Heart right ventricle (tissue), 16 donors: ENCODE data around the gene APOM. TPM values are rescaled to one million over a fixed set of nuclear protein-coding genes. Genes with fewer than 3 reads are reported as not detected.

Experiments
- ATAC-seq, 8 donors: fragments of 200-7000 bp; cut with Tn5 transposase; one replicate each; pipeline ENCODE4 v1.9.1; 2020; ENCODE audit warnings: mild to moderate bottlenecking in 8 of 8, moderate library complexity in 8 of 8, moderate number of reproducible peaks in 1 of 8
- DNase-seq, 2 donors: peaks; one replicate each; pipeline ENCODE4 v3.0.0-alpha.2; 2020
- H3K27ac ChIP-seq, 10 donors: fragments of 200-600 bp; sonication (generic) in 2 of 10; one replicate each; pipeline versions ENCODE4 v1.5.0 to v1.8.0; 2020 to 2022; ENCODE audit warnings: mild to moderate bottlenecking in 3 of 10
- H3K27me3 ChIP-seq, 7 donors: fragments of 200-600 bp; one replicate each; pipeline ENCODE4 v1.8.0; 2021 to 2022; ENCODE audit warnings: mild to moderate bottlenecking in 2 of 7
- H3K36me3 ChIP-seq, 9 donors: fragments of 200-600 bp; sonication (generic) in 1 of 9; one replicate each; pipeline versions ENCODE4 v1.5.0 to v1.8.0; 2020 to 2022; ENCODE audit warnings: mild to moderate bottlenecking in 2 of 9
- H3K4me1 ChIP-seq, 9 donors: fragments of 200-600 bp; sonication (generic) in 1 of 9; one replicate each; pipeline versions ENCODE4 v1.5.0 to v1.8.0; 2020 to 2022; ENCODE audit warnings: mild to moderate bottlenecking in 4 of 9
- H3K4me3 ChIP-seq, 10 donors: fragments of 200-600 bp; sonication (generic) in 2 of 10; one replicate each; pipeline versions ENCODE4 v1.5.0 to v1.8.0; 2020 to 2022; ENCODE audit warnings: mild to moderate bottlenecking in 7 of 10, moderate library complexity in 2 of 10
- H3K9me3 ChIP-seq, 11 donors: fragments of 200-600 bp in 10 of 11; sonication (generic) in 2 of 11; one replicate each; pipeline versions ENCODE4 v1.5.0 to v1.8.0; 2013 to 2022; ENCODE audit warnings: mild to moderate bottlenecking in 2 of 11, control low read depth in 1 of 11, moderate library complexity in 1 of 11
- WGBS, 2 donors: extraction: QIAGEN DNeasy Blood & Tissue Kit; methylation state at CpG; one replicate each; pipeline ENCODE4 v1.1.7; 2013; ENCODE audit warnings: inconsistent platforms in 1 of 2; 5-methylcytosine and 5-hydroxymethylcytosine counted together
- intact Hi-C, 10 donors: fragments of 100-400 bp; cut with DNase I; formaldehyde crosslinking; loops; one replicate each; pipeline versions ENCODE4 v1.11.1 to v1.14.2; 2022
- long read RNA-seq, 3 donors: library from polyadenylated mRNA; unstranded; transcript quantifications; one replicate each; pipeline ENCODE4 v2.0.0, GENCODE V29; 2020 to 2021
- polyA plus RNA-seq, 2 donors: library from polyadenylated mRNA; stranded (reverse); fragments of 200-250 nt; gene quantifications; one replicate each; pipeline ENCODE4 v1.2.3, GENCODE V29; 2013
- total RNA-seq, 10 donors: library from RNA; stranded (reverse); fragmentation: NEBNext Ultra II Directional in 3 of 10; extraction: Animal tissue kit (Norgen Biotek cat#: 25700) in 3 of 10; gene quantifications; one replicate each; pipeline versions ENCODE4 v1.2.1 to v1.2.4, GENCODE V29; 2021 to 2023
- TF ChIP-seq, protein P1 (sequence below), 9 donors: fragments of 200-600 bp; sonication (generic) in 2 of 9; IDR thresholded peaks; one replicate each; pipeline versions ENCODE4 v1.5.0 to v1.8.0; 2021 to 2022; ENCODE audit warnings: antibody characterized with exemption in 9 of 9, mild to moderate bottlenecking in 5 of 9, moderate library complexity in 1 of 9
- donor health status: Arrhythmogenic right ventricular cardiomyopathy.
- donor health status: ischemic (EF 13 %, LVEDD 7.1; RV severe dilation, severe dysfunction).
- donor health status: healthy with polysubstance abuse.
- donor health status: DM: no; HTN: yes; CAD: no.
- donor health status: DM: no; HTN: no; CAD: no.
- donor health status: ischemic (EF 25% LVEDD 6.9; RV normal size, moderate dysfunction).
- donor health status: ischemic (EF 25% LVEDD 5.7; RV mildly dilated, moderate dysfunction).
- donor health status: healthy.
- donor health status: DM: yes; HTN: yes; CAD: no.
- donor health status: Ischemic cardiomyopathy.
- donor health status: ischemic (EF 35%, LVEDD 5.7; RV mildly dilated, moderate dysfunction).
- donor health status: nonischemic (EF 11% LVEDD 7.7; RV severe dilation, severe dysfunction).
- donor health status: DM: yes; HTN: yes; CAD: no.
- donor health status: PGD.
- donor health status: ischemic (EF 29% LVEDD 5.4; RV normal size, mild dysfunction).
- donor health status: nonischemic (EF 23%, LVEDD 6.1; RV moderate dilation, normal function).

Gene APOM
- 1 to 10 TPM; 1.8 to 3.9 (median 2.5) TPM for total RNA-seq
- polyA plus RNA-seq: 1 to 10 TPM; 3.2 to 7.4 TPM
- long read RNA-seq, donor 1, partial matches to known transcripts: 0 of 1 reads
- long read RNA-seq, donor 1, other reads (novel, unspliced or antisense): 1 of 1 reads
- long read RNA-seq, donor 2, partial matches to known transcripts: 0 of 2 reads
- long read RNA-seq, donor 2, other reads (novel, unspliced or antisense): 2 of 2 reads
- long read RNA-seq, donor 3: 0 reads

DNA sequence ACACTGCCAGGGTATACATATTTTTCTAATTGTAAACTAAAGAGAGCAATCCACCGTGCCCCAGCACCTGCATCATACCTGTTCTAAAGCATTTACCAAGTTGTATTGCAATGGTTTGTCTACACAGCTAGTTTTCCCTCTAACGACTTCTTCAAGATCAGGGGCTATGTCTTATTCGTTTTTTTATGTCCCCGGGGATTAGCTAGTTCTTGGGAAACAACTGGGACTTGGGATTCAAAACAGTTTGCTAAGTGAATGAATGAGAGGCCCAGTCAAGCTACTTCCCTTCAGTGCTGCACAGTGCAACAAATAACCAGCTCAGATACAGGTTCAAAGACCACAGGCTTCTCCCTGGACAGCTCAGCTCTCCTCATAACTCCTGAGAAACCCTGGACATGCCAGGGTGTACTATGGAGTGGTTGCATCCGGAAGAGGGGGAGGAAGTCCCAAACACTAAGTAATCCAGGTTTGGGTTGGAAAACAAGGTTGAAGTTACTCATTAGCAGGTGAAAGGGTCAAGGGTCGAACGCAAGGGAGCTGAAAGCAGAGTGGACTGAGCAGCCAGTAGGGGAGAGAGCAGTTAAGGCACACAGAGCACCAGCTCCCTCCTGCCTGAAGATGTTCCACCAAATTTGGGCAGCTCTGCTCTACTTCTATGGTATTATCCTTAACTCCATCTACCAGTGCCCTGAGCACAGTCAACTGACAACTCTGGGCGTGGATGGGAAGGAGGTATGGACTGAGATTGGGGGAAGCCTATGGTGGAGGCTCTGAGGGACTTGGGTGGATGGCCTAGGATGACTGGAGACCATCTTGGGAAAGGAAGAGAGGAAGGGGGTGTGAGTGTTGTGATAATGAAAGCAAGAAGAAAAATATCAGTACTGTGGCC, at the start of gene APOM:
Gene APOM, plus strand, starts transcription at position 546 of the 889 bp plus-strand sequence. Its CDS starts 73 bp downstream, at position 619.
- no peaks in the 10 kb centered on the region for H3K27me3 ChIP-seq
- H3K9me3 ChIP-seq: no peaks in the 10 kb centered on the region
- no peak within 1 kb of the TSS for H3K4me3 ChIP-seq
- ATAC-seq (no peak), DNase-seq (no peak)
- no peak within 1 kb of the TSS for H3K27ac ChIP-seq
- WGBS, 2 donors: 84 to 86% methylated on average over 8 of the region's 8 CpGs
- peaks cover 0 to 47% (median 0%) of the 10 kb centered on the region in 9 donors for H3K36me3 ChIP-seq
- peaks cover 12 to 63% (median 49%) of the 10 kb centered on the region in 9 donors for H3K4me1 ChIP-seq
- intact Hi-C loops: no loop called here
- TF ChIP-seq, protein P1, sequence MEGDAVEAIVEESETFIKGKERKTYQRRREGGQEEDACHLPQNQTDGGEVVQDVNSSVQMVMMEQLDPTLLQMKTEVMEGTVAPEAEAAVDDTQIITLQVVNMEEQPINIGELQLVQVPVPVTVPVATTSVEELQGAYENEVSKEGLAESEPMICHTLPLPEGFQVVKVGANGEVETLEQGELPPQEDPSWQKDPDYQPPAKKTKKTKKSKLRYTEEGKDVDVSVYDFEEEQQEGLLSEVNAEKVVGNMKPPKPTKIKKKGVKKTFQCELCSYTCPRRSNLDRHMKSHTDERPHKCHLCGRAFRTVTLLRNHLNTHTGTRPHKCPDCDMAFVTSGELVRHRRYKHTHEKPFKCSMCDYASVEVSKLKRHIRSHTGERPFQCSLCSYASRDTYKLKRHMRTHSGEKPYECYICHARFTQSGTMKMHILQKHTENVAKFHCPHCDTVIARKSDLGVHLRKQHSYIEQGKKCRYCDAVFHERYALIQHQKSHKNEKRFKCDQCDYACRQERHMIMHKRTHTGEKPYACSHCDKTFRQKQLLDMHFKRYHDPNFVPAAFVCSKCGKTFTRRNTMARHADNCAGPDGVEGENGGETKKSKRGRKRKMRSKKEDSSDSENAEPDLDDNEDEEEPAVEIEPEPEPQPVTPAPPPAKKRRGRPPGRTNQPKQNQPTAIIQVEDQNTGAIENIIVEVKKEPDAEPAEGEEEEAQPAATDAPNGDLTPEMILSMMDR (IDR thresholded peaks at IDR 0.05): no peak

DNA sequence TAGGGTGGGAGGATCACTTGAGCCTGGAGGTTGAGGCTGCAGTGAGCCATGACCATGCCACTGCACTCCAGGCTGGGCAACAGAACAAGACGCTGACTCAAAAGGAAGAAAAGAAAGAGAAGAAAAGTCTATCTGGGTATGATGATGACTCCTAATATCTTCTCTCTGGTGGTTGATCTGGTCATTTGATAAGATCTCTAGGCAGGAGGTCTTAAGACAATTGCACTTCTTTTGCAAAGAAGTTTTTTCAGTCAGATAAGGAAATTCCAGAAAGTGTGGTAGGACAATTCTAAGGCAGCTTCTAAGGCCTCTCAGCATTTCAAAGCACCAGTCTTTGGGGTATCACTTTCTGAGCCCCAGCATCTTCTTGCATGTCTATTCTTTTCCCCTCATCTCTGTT, 48.4 kb upstream of the APOM start:
- whole genome bisulfite sequencing, 2 donors: 88 to 93% methylated on average over 1 of the region's 1 CpG
- intact Hi-C loops: no loop called here

DNA sequence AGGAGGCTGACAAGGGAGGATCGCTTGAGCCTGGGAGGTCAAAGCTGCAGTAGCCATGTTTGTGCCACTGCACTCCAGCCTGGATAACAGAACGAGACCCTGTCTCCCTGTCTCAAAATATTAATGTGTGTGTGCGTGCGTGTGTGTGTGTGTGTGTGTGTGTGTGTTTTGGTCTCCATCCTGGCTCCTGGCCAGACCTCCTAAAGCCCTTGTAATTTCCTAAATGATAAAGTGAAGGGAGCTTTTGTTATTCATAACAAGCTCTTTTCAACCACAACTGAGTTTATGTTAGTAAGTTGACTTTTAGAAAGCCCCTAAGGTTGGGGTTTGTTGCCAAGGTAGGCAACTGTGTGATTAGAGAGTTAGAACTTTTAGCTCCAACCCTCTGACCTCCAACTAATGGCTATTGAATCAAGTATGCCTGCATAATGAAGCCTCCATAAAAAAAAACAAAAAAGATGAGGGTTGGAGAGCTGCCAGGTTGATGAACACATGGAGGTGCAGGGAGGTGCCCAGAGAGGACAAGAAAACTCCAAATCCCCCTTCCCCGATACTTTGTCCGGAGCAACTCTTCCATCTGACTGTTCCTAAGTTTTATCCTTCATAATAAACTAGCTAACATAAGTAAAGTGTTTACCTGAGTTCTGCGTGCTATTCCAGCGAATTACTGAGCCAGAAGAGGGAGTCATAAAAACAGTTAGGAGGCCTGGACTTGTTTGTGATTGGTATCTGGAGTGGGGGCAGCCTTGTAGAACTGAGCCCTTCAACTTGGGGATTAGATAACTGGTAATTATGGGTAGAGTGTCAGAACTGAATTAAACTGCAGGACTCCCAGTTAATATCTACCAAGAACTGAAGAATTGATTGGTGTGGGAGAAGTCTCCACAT, 45.9 kb upstream of the APOM start:
- no peaks in the 10 kb centered on the region for H3K27me3 ChIP-seq
- H3K4me3 ChIP-seq: no peak overlapping the region
- TF ChIP-seq, protein P1 (IDR thresholded peaks at IDR 0.05): no peak
- no peaks in the 10 kb centered on the region for H3K9me3 ChIP-seq
- ATAC-seq (no peak), DNase-seq (no peak)
- peaks cover 0 to 7% (median 0%) of the 10 kb centered on the region in 9 donors for H3K4me1 ChIP-seq
- no peak overlapping the region for H3K27ac ChIP-seq
- 72 to 76% methylated on average over 8 of the region's 8 CpGs for WGBS, 2 donors
- intact Hi-C loops: no loop called here
- no peaks in the 10 kb centered on the region for H3K36me3 ChIP-seq

More for the DNA sequence above, 48.4 kb upstream of the APOM start:
- DNase-seq (no peak), ATAC-seq (no peak)
- Histone ChIP-seq H3K36me3 (no peaks in the 10 kb centered on the region), H3K27me3 (no peaks in the 10 kb centered on the region), H3K27ac (no peak overlapping the region), H3K4me1 (no peaks in the 10 kb centered on the region), H3K4me3 (no peak overlapping the region), H3K9me3 (no peaks in the 10 kb centered on the region)
- TF ChIP-seq, protein P1 (IDR thresholded peaks at IDR 0.05): no peak

DNA sequence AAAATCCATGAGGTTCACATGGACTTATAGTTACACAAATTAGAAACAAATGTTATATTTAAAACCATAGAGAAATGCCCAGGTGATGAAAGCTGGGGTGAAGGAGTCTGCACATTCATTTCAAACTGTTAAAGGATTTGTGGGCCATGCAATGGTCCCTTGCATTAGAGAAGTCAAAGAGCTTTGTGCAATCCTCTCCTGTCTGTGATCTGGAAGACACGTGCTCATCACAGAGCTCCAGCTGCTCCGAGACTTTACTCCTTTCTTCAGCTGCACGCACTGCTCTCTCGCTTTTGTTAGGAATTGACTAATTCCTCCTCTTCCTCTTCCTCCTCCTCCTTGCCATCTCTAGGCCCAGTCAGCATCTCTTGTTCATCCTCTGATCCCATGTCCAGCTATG, 44.7 kb upstream of the APOM start:
- Histone ChIP-seq H3K27me3 (no peaks in the 10 kb centered on the region), H3K9me3 (no peaks in the 10 kb centered on the region), H3K4me1 (peaks cover 0 to 7% (median 0%) of the 10 kb centered on the region in 9 donors), H3K27ac (no peak overlapping the region), H3K4me3 (no peak overlapping the region), H3K36me3 (no peaks in the 10 kb centered on the region)
- WGBS, 2 donors: 67 to 73% methylated on average over 4 of the region's 4 CpGs
- ATAC-seq (peak in 1 of 8 donors; percentile 22), DNase-seq (no peak)
- intact Hi-C loops: no loop called here
- TF ChIP-seq, protein P1 (IDR thresholded peaks at IDR 0.05): no peak
